NCI-H2029 treated with DMSO at 0.1 percent for 48 hours (cell line): ENCODE results near the gene OMD.
"Not testable (repeated sequence)": the region's sequence is repeated elsewhere in the genome, so short reads cannot be mapped to it uniquely, and the experiment has no call there.

Source experiments
- DNase-seq: peaks from one replicate; lab custom pipeline; 2025; lab: John Stamatoyannopoulos, UW

Gene OMD

GRCh38 chr9:92411157-92411556 lies 13.1 kb downstream of the OMD start:
- DNase-seq, result not testable (repeated sequence)

- no peak for DNase-seq
Measured at GRCh38 chr9:92408747-92409478, 15.4 kb downstream of the OMD start.

- DNase-seq, result no peak
Measured at GRCh38 chr9:92407818-92408217, 16.5 kb downstream of the OMD start.

- no peak for DNase-seq
Measured at GRCh38 chr9:92406477-92406876, 17.8 kb downstream of the OMD start.

- no peak for DNase-seq
Measured at GRCh38 chr9:92405818-92406217, 18.5 kb downstream of the OMD start.

- no peak for DNase-seq
Measured at GRCh38 chr9:92404042-92404836, 20.0 kb downstream of the OMD start, which contains the start of gene OGN. Gene OGN, minus strand, starts transcription at chr9:92404578. Its CDS starts 1,171 bp downstream, at chr9:92403407.

- no peak for DNase-seq
Measured at GRCh38 chr9:92402826-92403745, 21.2 kb downstream of the OMD start.

- no peak for DNase-seq
Measured at GRCh38 chr9:92402360-92402759, 21.9 kb downstream of the OMD start.

- DNase-seq, result no peak
Measured at GRCh38 chr9:92397853-92398252, 26.4 kb downstream of the OMD start.

GRCh38 chr9:92395617-92396016 lies 28.7 kb downstream of the OMD start:
- DNase-seq, result no peak

GRCh38 chr9:92393686-92394085 lies 30.6 kb downstream of the OMD start:
- DNase-seq, result no peak

GRCh38 chr9:92392690-92393089 lies 31.6 kb downstream of the OMD start:
- no peak for DNase-seq

- no peak for DNase-seq
Measured at GRCh38 chr9:92385953-92386352, 38.3 kb downstream of the OMD start.

- DNase-seq, result peak; percentile 20
Measured at GRCh38 chr9:92385477-92385876, 38.8 kb downstream of the OMD start.

- no peak for DNase-seq
Measured at GRCh38 chr9:92385001-92385400, 39.3 kb downstream of the OMD start.

GRCh38 chr9:92384375-92384774 lies 39.9 kb downstream of the OMD start:
- no peak for DNase-seq

- DNase-seq, result no peak
Measured at GRCh38 chr9:92381775-92382174, 42.5 kb downstream of the OMD start.

- DNase-seq, result no peak
Measured at GRCh38 chr9:92380603-92381002, 43.7 kb downstream of the OMD start.

- DNase-seq, result peak; percentile 59
Measured at GRCh38 chr9:92378865-92379560, 45.3 kb downstream of the OMD start.

GRCh38 chr9:92377876-92378275 lies 46.4 kb downstream of the OMD start:
- DNase-seq, result no peak

GRCh38 chr9:92373167-92373566 lies 51.1 kb downstream of the OMD start:
- no peak for DNase-seq

- no peak for DNase-seq
Measured at GRCh38 chr9:92369075-92369474, 55.2 kb downstream of the OMD start.
